Astrocyte (in vitro differentiated cells and primary cell): Measurements from ENCODE around the gene SNCA.

Experiments used
- CTCF ChIP-seq: IDR thresholded peaks from 2 replicates; pipeline ENCODE4 v1.5.1; 2011; ENCODE audit warnings: low read depth, mild to moderate bottlenecking, inconsistent platforms, low read length, moderate library complexity; ENCODE audit not compliant: insufficient read depth
- EZH2 ChIP-seq: IDR thresholded peaks from 2 replicates; pipeline ENCODE4 v1.6.1; 2012; ENCODE audit warnings: mild to moderate bottlenecking, low read length, inconsistent platforms; ENCODE audit not compliant: insufficient read depth

- TF ChIP-seq CTCF (no peak), EZH2 (no peak)
Observed at GRCh38 chr4:89723096-89723495, 113.9 kb downstream of the SNCA start.
